ENCODE results near the gene PCDHGC3.

Gene PCDHGC3

GRCh38 chr5:141515946-141516671 lies 40.3 kb downstream of the PCDHGC3 start:
- H3K27ac ChIP-seq (ENCODE audit: insufficient read depth in 1 of 2, low read depth in 1 of 2, low read length in 2 of 2, poor library complexity in 1 of 2, severe bottlenecking in 2 of 2): no peak overlapping the region
- no peak for DNase-seq
- H3K9me3 ChIP-seq (ENCODE audit: control extremely low read depth in 1 of 5, control insufficient read depth in 4 of 5, insufficient read depth in 2 of 5, low read depth in 1 of 5, low read length in 4 of 5): no peaks in the 10 kb centered on the region
- WGBS (ENCODE audit: insufficient coverage): no CpG with 5 or more reads among the region's 4 CpGs
- H3K4me1 ChIP-seq (ENCODE audit: control extremely low read depth in 1 of 4, control insufficient read depth in 4 of 4, insufficient read depth in 4 of 4, low read length in 3 of 4): peaks cover 22 to 47% (median 37%) of the 10 kb centered on the region in 4 experiments
- POLR2A ChIA-PET: no interaction called here
- CTCF ChIA-PET: interaction anchor here (0.7 to 13.7 kb wide), 10 partner anchors 8 to 118 kb away, joined by 3 to 178 read pairs (median 3); partner anchors contain the start of genes PCDHGA11, PCDHGA12, PCDHGB5 and PCDHGC3
- H3K4me3 ChIP-seq (ENCODE audit: control insufficient read depth in 1 of 7, extremely low read depth in 1 of 7, insufficient read depth in 4 of 7, low read depth in 2 of 7, low read length in 6 of 7): no peak overlapping the region
- no peaks in the 10 kb centered on the region for H3K27me3 ChIP-seq (replicated peaks in 2 of 5; ENCODE audit: control insufficient read depth in 4 of 5, insufficient read depth in 5 of 5, low read length in 4 of 5)
- H3K36me3 ChIP-seq (ENCODE audit: control insufficient read depth in 4 of 4, insufficient read depth in 4 of 4, low read length in 3 of 4): peaks cover 16 to 73% (median 40%) of the 10 kb centered on the region in 4 experiments

GRCh38 chr5:141516672-141517025 lies 40.9 kb downstream of the PCDHGC3 start:
- ChIA-PET CTCF (interaction anchor here (0.7 to 13.7 kb wide), 7 partner anchors 8 to 104 kb away, joined by 3 to 178 read pairs (median 3); partner anchors contain the start of genes PCDHGA10, PCDHGA11, PCDHGA12 and PCDHGC3), POLR2A (no interaction called here)
- DNase-seq: no peak
- Histone ChIP-seq H3K4me3 (ENCODE audit: control insufficient read depth in 1 of 7, extremely low read depth in 1 of 7, insufficient read depth in 4 of 7, low read depth in 2 of 7, low read length in 6 of 7) (no peak overlapping the region), H3K9me3 (ENCODE audit: control extremely low read depth in 1 of 5, control insufficient read depth in 4 of 5, insufficient read depth in 2 of 5, low read depth in 1 of 5, low read length in 4 of 5) (no peaks in the 10 kb centered on the region), H3K27ac (ENCODE audit: insufficient read depth in 1 of 2, low read depth in 1 of 2, low read length in 2 of 2, poor library complexity in 1 of 2, severe bottlenecking in 2 of 2) (no peak overlapping the region), H3K36me3 (ENCODE audit: control insufficient read depth in 4 of 4, insufficient read depth in 4 of 4, low read length in 3 of 4) (peaks cover 16 to 78% (median 44%) of the 10 kb centered on the region in 4 experiments), H3K4me1 (ENCODE audit: control extremely low read depth in 1 of 4, control insufficient read depth in 4 of 4, insufficient read depth in 4 of 4, low read length in 3 of 4) (peaks cover 22 to 53% (median 41%) of the 10 kb centered on the region in 4 experiments), H3K27me3 (replicated peaks in 2 of 5; ENCODE audit: control insufficient read depth in 4 of 5, insufficient read depth in 5 of 5, low read length in 4 of 5) (no peaks in the 10 kb centered on the region)
- 99% methylated on average over 7 of the region's 8 CpGs for WGBS (ENCODE audit: insufficient coverage)

GRCh38 chr5:141517312-141517711 lies 41.5 kb downstream of the PCDHGC3 start:
- CTCF ChIA-PET: interaction anchor here (0.7 to 13.7 kb wide), 6 partner anchors 8 to 104 kb away, joined by 3 to 178 read pairs (median 4); partner anchors contain the start of genes PCDHGA10, PCDHGA11, PCDHGA12 and PCDHGC3
- POLR2A ChIA-PET: no interaction called here
- Histone ChIP-seq H3K36me3 (ENCODE audit: control insufficient read depth in 4 of 4, insufficient read depth in 4 of 4, low read length in 3 of 4) (peaks cover 16 to 83% (median 47%) of the 10 kb centered on the region in 4 experiments), H3K9me3 (ENCODE audit: control extremely low read depth in 1 of 5, control insufficient read depth in 4 of 5, insufficient read depth in 2 of 5, low read depth in 1 of 5, low read length in 4 of 5) (no peaks in the 10 kb centered on the region), H3K27ac (ENCODE audit: insufficient read depth in 1 of 2, low read depth in 1 of 2, low read length in 2 of 2, poor library complexity in 1 of 2, severe bottlenecking in 2 of 2) (no peak overlapping the region), H3K27me3 (replicated peaks in 2 of 5; ENCODE audit: control insufficient read depth in 4 of 5, insufficient read depth in 5 of 5, low read length in 4 of 5) (no peaks in the 10 kb centered on the region), H3K4me3 (ENCODE audit: control insufficient read depth in 1 of 7, extremely low read depth in 1 of 7, insufficient read depth in 4 of 7, low read depth in 2 of 7, low read length in 6 of 7) (no peak overlapping the region), H3K4me1 (ENCODE audit: control extremely low read depth in 1 of 4, control insufficient read depth in 4 of 4, insufficient read depth in 4 of 4, low read length in 3 of 4) (peaks cover 22 to 54% (median 42%) of the 10 kb centered on the region in 4 experiments)
- DNase-seq: no peak
- WGBS (ENCODE audit: insufficient coverage): no CpG with 5 or more reads among the region's 8 CpGs

GRCh38 chr5:141517880-141518617 lies 42.3 kb downstream of the PCDHGC3 start:
- no peak for DNase-seq
- POLR2A ChIA-PET: no interaction called here
- H3K4me3 ChIP-seq (ENCODE audit: control insufficient read depth in 1 of 7, extremely low read depth in 1 of 7, insufficient read depth in 4 of 7, low read depth in 2 of 7, low read length in 6 of 7): no peak overlapping the region
- H3K27ac ChIP-seq (ENCODE audit: insufficient read depth in 1 of 2, low read depth in 1 of 2, low read length in 2 of 2, poor library complexity in 1 of 2, severe bottlenecking in 2 of 2): no peak overlapping the region
- H3K36me3 ChIP-seq (ENCODE audit: control insufficient read depth in 4 of 4, insufficient read depth in 4 of 4, low read length in 3 of 4): peaks cover 16 to 88% (median 53%) of the 10 kb centered on the region in 4 experiments
- H3K27me3 ChIP-seq (replicated peaks in 2 of 5; ENCODE audit: control insufficient read depth in 4 of 5, insufficient read depth in 5 of 5, low read length in 4 of 5): no peaks in the 10 kb centered on the region
- no peaks in the 10 kb centered on the region for H3K9me3 ChIP-seq (ENCODE audit: control extremely low read depth in 1 of 5, control insufficient read depth in 4 of 5, insufficient read depth in 2 of 5, low read depth in 1 of 5, low read length in 4 of 5)
- 99% methylated on average over 10 of the region's 11 CpGs for WGBS (ENCODE audit: insufficient coverage)
- peaks cover 25 to 55% (median 40%) of the 10 kb centered on the region in 4 experiments for H3K4me1 ChIP-seq (ENCODE audit: control extremely low read depth in 1 of 4, control insufficient read depth in 4 of 4, insufficient read depth in 4 of 4, low read length in 3 of 4)
- CTCF ChIA-PET: interaction anchor here (0.6 to 3.5 kb wide), 6 partner anchors 13 to 148 kb away, joined by 3 to 16 read pairs (median 4); partner anchors contain the start of genes PCDHGA10, PCDHGA12 and PCDHGB3

GRCh38 chr5:141518618-141519015 lies 42.9 kb downstream of the PCDHGC3 start:
- no peak for DNase-seq
- no peak overlapping the region for H3K27ac ChIP-seq (ENCODE audit: insufficient read depth in 1 of 2, low read depth in 1 of 2, low read length in 2 of 2, poor library complexity in 1 of 2, severe bottlenecking in 2 of 2)
- H3K4me3 ChIP-seq (ENCODE audit: control insufficient read depth in 1 of 7, extremely low read depth in 1 of 7, insufficient read depth in 4 of 7, low read depth in 2 of 7, low read length in 6 of 7): no peak overlapping the region
- H3K9me3 ChIP-seq (ENCODE audit: control extremely low read depth in 1 of 5, control insufficient read depth in 4 of 5, insufficient read depth in 2 of 5, low read depth in 1 of 5, low read length in 4 of 5): no peaks in the 10 kb centered on the region
- H3K27me3 ChIP-seq (replicated peaks in 2 of 5; ENCODE audit: control insufficient read depth in 4 of 5, insufficient read depth in 5 of 5, low read length in 4 of 5): no peaks in the 10 kb centered on the region
- ChIA-PET POLR2A (no interaction called here), CTCF (interaction anchor here (0.8 to 1.2 kb wide), 4 partner anchors 14 to 149 kb away, joined by 3 to 4 read pairs (median 4); partner anchors contain the start of genes PCDHGA10 and PCDHGB3)
- WGBS (ENCODE audit: insufficient coverage): no CpG with 5 or more reads among the region's 1 CpG
- peaks cover 25 to 49% (median 35%) of the 10 kb centered on the region in 4 experiments for H3K4me1 ChIP-seq (ENCODE audit: control extremely low read depth in 1 of 4, control insufficient read depth in 4 of 4, insufficient read depth in 4 of 4, low read length in 3 of 4)
- H3K36me3 ChIP-seq (ENCODE audit: control insufficient read depth in 4 of 4, insufficient read depth in 4 of 4, low read length in 3 of 4): peaks cover 20 to 90% (median 57%) of the 10 kb centered on the region in 4 experiments

GRCh38 chr5:141519605-141520565 lies 44.1 kb downstream of the PCDHGC3 start:
- WGBS (ENCODE audit: insufficient coverage): 100% methylated on average over 1 of the region's 3 CpGs
- ChIA-PET CTCF (interaction anchor here (1.0 to 10.3 kb wide), 6 partner anchors 9 to 107 kb away, joined by 3 to 178 read pairs (median 4); partner anchors contain the start of genes PCDHGA10 and PCDHGA12), POLR2A (no interaction called here)
- Histone ChIP-seq H3K4me1 (ENCODE audit: control extremely low read depth in 1 of 4, control insufficient read depth in 4 of 4, insufficient read depth in 4 of 4, low read length in 3 of 4) (peaks cover 19 to 36% (median 24%) of the 10 kb centered on the region in 4 experiments), H3K27me3 (replicated peaks in 2 of 5; ENCODE audit: control insufficient read depth in 4 of 5, insufficient read depth in 5 of 5, low read length in 4 of 5) (no peaks in the 10 kb centered on the region), H3K4me3 (ENCODE audit: control insufficient read depth in 1 of 7, extremely low read depth in 1 of 7, insufficient read depth in 4 of 7, low read depth in 2 of 7, low read length in 6 of 7) (no peak overlapping the region), H3K27ac (ENCODE audit: insufficient read depth in 1 of 2, low read depth in 1 of 2, low read length in 2 of 2, poor library complexity in 1 of 2, severe bottlenecking in 2 of 2) (no peak overlapping the region), H3K9me3 (ENCODE audit: control extremely low read depth in 1 of 5, control insufficient read depth in 4 of 5, insufficient read depth in 2 of 5, low read depth in 1 of 5, low read length in 4 of 5) (no peaks in the 10 kb centered on the region), H3K36me3 (ENCODE audit: control insufficient read depth in 4 of 4, insufficient read depth in 4 of 4, low read length in 3 of 4) (peaks cover 20 to 96% (median 59%) of the 10 kb centered on the region in 4 experiments)
- DNase-seq: no peak

All from common myeloid progenitor, CD34-positive (primary cell).